GM19468 (cell line): ENCODE data around the gene STRIP2.
"Not testable (repeated sequence)": the region's sequence is repeated elsewhere in the genome, so short reads cannot be mapped to it uniquely, and the experiment has no call there.

Experiments
- ATAC-seq: cut with Tn5 transposase; IDR thresholded peaks from one replicate; pipeline ENCODE4 v1.9.1; 2021; ENCODE audit warnings: mild to moderate bottlenecking, moderate library complexity, moderate number of reproducible peaks; ENCODE audit not compliant: unreplicated experiment; ENCODE audit errors: extremely low read depth

The STRIP2 gene

GRCh38 chr7:129421717-129422250 is 12.4 kb upstream of the STRIP2 start:
- ATAC-seq: no peak

- ATAC-seq: no peak
Observed at GRCh38 chr7:129422727-129423126, 11.5 kb upstream of the STRIP2 start.

- no peak for ATAC-seq
Observed at GRCh38 chr7:129423700-129424410, 10.4 kb upstream of the STRIP2 start.

GRCh38 chr7:129426482-129426881 is 7.8 kb upstream of the STRIP2 start:
- no peak for ATAC-seq

GRCh38 chr7:129427526-129428045 is 6.6 kb upstream of the STRIP2 start:
- no peak for ATAC-seq

- ATAC-seq: no peak
Observed at GRCh38 chr7:129431911-129432643, 2.2 kb upstream of the STRIP2 start.

GRCh38 chr7:129434675-129435318 is 565 bp downstream of the STRIP2 start:
- ATAC-seq: no peak

GRCh38 chr7:129435414-129435829 is 1.2 kb downstream of the STRIP2 start:
- no peak for ATAC-seq

GRCh38 chr7:129436335-129436923 is 2.2 kb downstream of the STRIP2 start:
- no peak for ATAC-seq

- ATAC-seq: no peak
Observed at GRCh38 chr7:129437190-129437589, 3.0 kb downstream of the STRIP2 start.

- ATAC-seq: no peak
Observed at GRCh38 chr7:129438281-129438838, 4.1 kb downstream of the STRIP2 start.

GRCh38 chr7:129438839-129439651 is 4.8 kb downstream of the STRIP2 start:
- no peak for ATAC-seq

- no peak for ATAC-seq
Observed at GRCh38 chr7:129439963-129440625, 5.9 kb downstream of the STRIP2 start.

- ATAC-seq: no peak
Observed at GRCh38 chr7:129443612-129444011, 9.4 kb downstream of the STRIP2 start.

GRCh38 chr7:129444776-129445175 is 10.5 kb downstream of the STRIP2 start:
- not testable (repeated sequence) for ATAC-seq

- not testable (repeated sequence) for ATAC-seq
Observed at GRCh38 chr7:129446925-129447324, 12.7 kb downstream of the STRIP2 start.

GRCh38 chr7:129447445-129447844 is 13.2 kb downstream of the STRIP2 start:
- ATAC-seq: not testable (repeated sequence)

- not testable (repeated sequence) for ATAC-seq
Observed at GRCh38 chr7:129448608-129449007, 14.4 kb downstream of the STRIP2 start.

- ATAC-seq: no peak
Observed at GRCh38 chr7:129450295-129450694, 16.1 kb downstream of the STRIP2 start.
